HepG2 (cell line): ENCODE data around the gene DGCR8. TPM values are rescaled to one million over a fixed set of nuclear protein-coding genes. Genes with fewer than 3 reads are reported as not detected.

Experiments used
- ATAC-seq: fragments of 200-7000 bp; cut with Tn5 transposase; 3 replicates; pipeline ENCODE4 v1.9.1; 2020; ENCODE audit warnings: mild to moderate bottlenecking, moderate library complexity
- BruUV-seq: library from RNA; stranded (reverse); fragments of 400-500 nt; replicated peaks from 2 replicates; lab custom pipeline; 2021; lab: Mats Ljungman, UMichigan
- CTCF ChIA-PET: fragments of 300-600 bp; formaldehyde crosslinking; extraction: SDS; loops from one replicate; lab custom pipeline; 2021; ENCODE audit warnings: low total read pairs, inconsistent platforms, low intra/inter-chr PET ratio; lab: Yijun Ruan, JAX
- POLR2A ChIA-PET: fragments of 350-600 bp; sonication (Branson Sonifier 250); formaldehyde crosslinking; loops from one replicate; lab custom pipeline; 2020; ENCODE audit warnings: antibody characterized with exemption, inconsistent platforms; lab: Yijun Ruan, JAX
- DNase-seq: peaks from one replicate; pipeline ENCODE4 v3.0.0-alpha.2; 2015; ENCODE audit warnings: low spot score
- FAIRE-seq: peaks from 3 replicates; lab custom pipeline; 2011; peaks lifted over from hg19 to GRCh38; lab: Jason Lieb, UNC
- H2AFZ ChIP-seq: one replicate; pipeline ENCODE4 v1.6.1; 2011; ENCODE audit warnings: low read length, inconsistent platforms
- H3K27ac ChIP-seq: fragments of 300-600 bp; 3 replicates; pipeline ENCODE4 v1.8.0; 2011; ENCODE audit warnings: mixed run types, mild to moderate bottlenecking, mixed read lengths, low read length, inconsistent platforms; ENCODE audit not compliant: insufficient read depth; ENCODE audit errors: extremely low read length
- H3K27me3 ChIP-seq, 2 experiments: fragments of 200-600 bp in 1 of 2; 2 replicates in 1 of 2; 3 replicates in 1 of 2; pipeline versions ENCODE4 v1.6.0 to v1.8.0; 2011; ENCODE audit warnings: low read length in 2 of 2, mild to moderate bottlenecking in 2 of 2, moderate library complexity in 2 of 2, inconsistent platforms in 1 of 2; ENCODE audit not compliant: insufficient read depth in 2 of 2, control insufficient read depth in 1 of 2
- H3K36me3 ChIP-seq, 2 experiments: fragments of 200-600 bp in 1 of 2; replicated peaks in 1 of 2; 2 replicates in 1 of 2; 3 replicates in 1 of 2; pipeline versions ENCODE4 v1.5.1 to v1.8.0; 2011; ENCODE audit warnings: low read length in 2 of 2, inconsistent platforms in 1 of 2; ENCODE audit not compliant: insufficient read depth in 2 of 2, control insufficient read depth in 1 of 2
- H3K4me1 ChIP-seq: 2 replicates; pipeline ENCODE4 v1.5.1; 2012; ENCODE audit warnings: low read length, inconsistent platforms; ENCODE audit not compliant: insufficient read depth
- H3K4me2 ChIP-seq: 2 replicates; pipeline ENCODE4 v1.6.0; 2011; ENCODE audit warnings: low read depth, low read length, inconsistent platforms
- H3K4me3 ChIP-seq, 3 experiments: fragments of 200-600 bp in 1 of 3; sonication (generic), shearing (Covaris generic) in 1 of 3; replicated peaks in 1 of 3; 2 replicates each; pipeline ENCODE4 v1.5.1; 2011 to 2016; ENCODE audit warnings: low read length in 3 of 3, inconsistent platforms in 2 of 3, low read depth in 2 of 3, mild to moderate bottlenecking in 2 of 3, control low read depth in 1 of 3, mixed read lengths in 1 of 3; ENCODE audit not compliant: insufficient read depth in 1 of 3
- H3K79me2 ChIP-seq: one replicate; pipeline ENCODE4 v1.6.1; 2011; ENCODE audit warnings: low read length, inconsistent platforms; ENCODE audit not compliant: insufficient read depth
- H3K9ac ChIP-seq: 2 replicates; pipeline ENCODE4 v1.6.0; 2011; ENCODE audit warnings: mild to moderate bottlenecking, low read depth, low read length, inconsistent platforms; ENCODE audit not compliant: insufficient read depth
- H3K9me3 ChIP-seq: 2 replicates; pipeline ENCODE4 v1.5.1; 2012; ENCODE audit warnings: mild to moderate bottlenecking, low read length
- H4K20me1 ChIP-seq: 2 replicates; pipeline ENCODE4 v1.6.0; 2011; ENCODE audit warnings: inconsistent platforms, mild to moderate bottlenecking, low read length, moderate library complexity; ENCODE audit not compliant: insufficient read depth
- ARNTL ChIP-seq: sonication (generic); formaldehyde crosslinking; IDR thresholded peaks from 2 replicates; pipeline ENCODE4 v1.4.0; 2020; ENCODE audit warnings: mild to moderate bottlenecking, missing genetic modification reagents
- ASH2L ChIP-seq: fragments of 300-600, 200-600 bp; sonication (generic); IDR thresholded peaks from 2 replicates; pipeline ENCODE4 v1.7.0; 2017; ENCODE audit warnings: low read depth, mild to moderate bottlenecking, moderate library complexity, mixed read lengths, low read length; ENCODE audit not compliant: insufficient read length
- BCL6 ChIP-seq: IDR thresholded peaks from 2 replicates; pipeline ENCODE4 v1.6.1; 2016; ENCODE audit warnings: missing genetic modification reagents, missing compliant biosample characterization
- CHD2 ChIP-seq: IDR thresholded peaks from 2 replicates; pipeline ENCODE4 v1.6.1; 2011; ENCODE audit warnings: low read depth, low read length, improper control_type of control experiment
- CREM ChIP-seq, 2 experiments: sonication (generic) in 1 of 2; formaldehyde crosslinking in 1 of 2; IDR thresholded peaks; 2 replicates each; pipeline versions ENCODE4 v1.4.0 to v1.6.1; 2016 to 2020; ENCODE audit warnings: antibody characterized with exemption in 1 of 2, mild to moderate bottlenecking in 1 of 2, missing genetic modification reagents in 1 of 2
- KDM2A ChIP-seq: sonication (generic); formaldehyde crosslinking; IDR thresholded peaks from 2 replicates; pipeline ENCODE4 v1.4.0; 2020; ENCODE audit warnings: low read depth, missing genetic modification reagents, borderline replicate concordance
- NFRKB ChIP-seq: fragments of 450-650 bp; IDR thresholded peaks from 2 replicates; pipeline ENCODE4 v1.6.1; 2017
- POLR2AphosphoS5 ChIP-seq: IDR thresholded peaks from 2 replicates; pipeline ENCODE4 v1.6.1; 2012; ENCODE audit warnings: low read depth, low read length
- TRAFD1 ChIP-seq: sonication (generic); formaldehyde crosslinking; IDR thresholded peaks from 2 replicates; pipeline ENCODE4 v1.5.1; 2020; ENCODE audit warnings: missing genetic modification reagents, mild to moderate bottlenecking, borderline replicate concordance
- TRIM22 ChIP-seq: fragments of 450-650 bp; IDR thresholded peaks from 2 replicates; pipeline ENCODE4 v1.6.1; 2017
- ZMAT3 ChIP-seq: sonication (generic); formaldehyde crosslinking; conservative IDR thresholded peaks from 2 replicates; pipeline ENCODE4 v1.7.0; 2021; ENCODE audit warnings: missing genetic modification reagents
- ZNF230 ChIP-seq: sonication (generic); formaldehyde crosslinking; IDR thresholded peaks from 2 replicates; pipeline ENCODE4 v1.4.0; 2020; ENCODE audit warnings: mild to moderate bottlenecking, missing genetic modification reagents
- ZNF563 ChIP-seq: sonication (generic); formaldehyde crosslinking; IDR thresholded peaks from 2 replicates; pipeline ENCODE4 v1.8.0; 2022; ENCODE audit warnings: mild to moderate bottlenecking, moderate library complexity, missing genetic modification reagents
- ZNF589 ChIP-seq: sonication (generic); formaldehyde crosslinking; conservative IDR thresholded peaks from 2 replicates; pipeline ENCODE4 v1.8.0; 2022; ENCODE audit warnings: mild to moderate bottlenecking, moderate library complexity, missing genetic modification reagents
- ZSCAN12 ChIP-seq: sonication (generic); formaldehyde crosslinking; IDR thresholded peaks from 2 replicates; pipeline ENCODE4 v1.9.0; 2021; ENCODE audit warnings: mild to moderate bottlenecking, missing genetic modification reagents
- WGBS: methylation state at CpG from one replicate; pipeline ENCODE4 v1.1.6; 2017; ENCODE audit warnings: low lambda C conversion rate; 5-methylcytosine and 5-hydroxymethylcytosine counted together
- in situ Hi-C: cut with HindIII; loops from 2 replicates; pipeline ENCODE4 v1.10.0; 2017; ENCODE audit warnings: low pct_unique_long_range_greater_than_20kb; ENCODE audit not compliant: extremely low pct_ligation_motif_present
- intact Hi-C: fragments of 100-400 bp; cut with micrococcal nuclease; formaldehyde crosslinking; loops from one replicate; pipeline ENCODE4 v1.10.0; 2022; ENCODE audit not compliant: unreplicated experiment
- polyA plus RNA-seq, 8 experiments: library from polyadenylated mRNA; depleted of rRNA in 3 of 8; stranded (reverse) in 7 of 8; unstranded in 1 of 8; fragments of >200 nt; fragmentation: Illumina TruSeq in 4 of 8; extraction: Trizol in 4 of 8; gene quantifications; 2 replicates each; pipeline versions ENCODE4 v1.2.1 to v1.2.3, GENCODE V29; 2011 to 2016; ENCODE audit warnings: low read depth in 4 of 8, missing spikeins in 1 of 8, mixed read lengths in 1 of 8; ENCODE audit not compliant: insufficient read depth in 1 of 8
- total RNA-seq, 5 experiments: library from RNA; depleted of rRNA; stranded (reverse); fragments of >200 nt; fragmentation: Illumina TruSeq; extraction: Trizol; gene quantifications; 2 replicates each; pipeline ENCODE4 v1.2.3, GENCODE V29; 2016; ENCODE audit warnings: low read depth in 1 of 5
- TF ChIP-seq, protein P1 (sequence below): sonication (generic); formaldehyde crosslinking; IDR thresholded peaks from 2 replicates; pipeline ENCODE4 v1.5.1; 2020; ENCODE audit warnings: missing genetic modification reagents, mild to moderate bottlenecking, borderline replicate concordance

Gene DGCR8
- total and polyA plus RNA-seq, 2 of the 13 experiments (the other 11 are each of a cell fraction or from before 2014, with no cell fraction given): 10.2 to 23.2 TPM

- BruUV-seq: no TSS peak
- Histone ChIP-seq H2AFZ (no peak overlapping the region), H3K9ac (no peak overlapping the region), H3K27me3 (no peaks in the 10 kb centered on the region), H3K36me3 (peaks cover 0 to 5% of the 10 kb centered on the region in 2 experiments; a peak in 2 of 5 replicates), H4K20me1 (0 out of 2 replicates have a peak, but pooled peaks cover 6% of the 10 kb centered on the region), H3K4me2 (no peak overlapping the region), H3K4me1 (peaks cover 13% of the 10 kb centered on the region; the same call in 1 of the 2 replicates), H3K79me2 (peaks cover 17% of the 10 kb centered on the region), H3K4me3 (no peak overlapping the region), H3K27ac (no peak overlapping the region), H3K9me3 (no peaks in the 10 kb centered on the region)
- in situ Hi-C loops: no loop called here
- 95% methylated on average over 12 of the region's 25 CpGs for WGBS
- no peak for ATAC-seq
- TF ChIP-seq ZMAT3 (CRISPR knock-in tag): no peak
- TF ChIP-seq ARNTL: no peak
- no peak for TF ChIP-seq NFRKB
- TF ChIP-seq ZNF563 (CRISPR knock-in tag): no peak
- no peak for TF ChIP-seq BCL6
- TF ChIP-seq ZNF589 (CRISPR knock-in tag): no peak
- TF ChIP-seq, protein P1, sequence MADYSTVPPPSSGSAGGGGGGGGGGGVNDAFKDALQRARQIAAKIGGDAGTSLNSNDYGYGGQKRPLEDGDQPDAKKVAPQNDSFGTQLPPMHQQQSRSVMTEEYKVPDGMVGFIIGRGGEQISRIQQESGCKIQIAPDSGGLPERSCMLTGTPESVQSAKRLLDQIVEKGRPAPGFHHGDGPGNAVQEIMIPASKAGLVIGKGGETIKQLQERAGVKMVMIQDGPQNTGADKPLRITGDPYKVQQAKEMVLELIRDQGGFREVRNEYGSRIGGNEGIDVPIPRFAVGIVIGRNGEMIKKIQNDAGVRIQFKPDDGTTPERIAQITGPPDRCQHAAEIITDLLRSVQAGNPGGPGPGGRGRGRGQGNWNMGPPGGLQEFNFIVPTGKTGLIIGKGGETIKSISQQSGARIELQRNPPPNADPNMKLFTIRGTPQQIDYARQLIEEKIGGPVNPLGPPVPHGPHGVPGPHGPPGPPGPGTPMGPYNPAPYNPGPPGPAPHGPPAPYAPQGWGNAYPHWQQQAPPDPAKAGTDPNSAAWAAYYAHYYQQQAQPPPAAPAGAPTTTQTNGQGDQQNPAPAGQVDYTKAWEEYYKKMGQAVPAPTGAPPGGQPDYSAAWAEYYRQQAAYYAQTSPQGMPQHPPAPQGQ (CRISPR knock-in tag): no peak
- TF ChIP-seq ZNF230: no peak
- TF ChIP-seq ZSCAN12: no peak
- TF ChIP-seq ASH2L: no peak
- no peak for TF ChIP-seq TRIM22
- no peak for TF ChIP-seq KDM2A
- TF ChIP-seq CREM (IDR thresholded peaks at IDR 0.05): no peak
- TF ChIP-seq CREM (CRISPR knock-in tag; IDR thresholded peaks at IDR 0.05): no peak
- TF ChIP-seq POLR2AphosphoS5: no peak
- no peak for TF ChIP-seq CHD2
- no peak for TF ChIP-seq TRAFD1
- intact Hi-C loops: no loop called here
- DNase-seq: no peak
- POLR2A ChIA-PET: no interaction called here
- CTCF ChIA-PET: no interaction called here
- no peak for FAIRE-seq
These were observed 56.0 kb downstream of the DGCR8 start for GRCh38 chr22:20135806-20136602.
